CD4-positive, alpha-beta T cell (primary cell): ENCODE data around the gene GPRC5C. TPM values are rescaled to one million over a fixed set of nuclear protein-coding genes. Genes with fewer than 3 reads are reported as not detected.

ENCODE experiments used
- ATAC-seq: fragments of 200-7000 bp; cut with Tn5 transposase; one replicate; pipeline ENCODE4 v1.10.0; 2022; ENCODE audit warnings: mild to moderate bottlenecking; ENCODE audit not compliant: poor library complexity
- CTCF ChIA-PET: fragments of 350-600 bp; sonication (Branson Sonifier 250); formaldehyde crosslinking; loops from one replicate; lab custom pipeline; 2021; ENCODE audit warnings: antibody characterized with exemption, inconsistent platforms; lab: Charles Lee
- POLR2A ChIA-PET: fragments of 350-600 bp; sonication (Branson Sonifier 250); formaldehyde crosslinking; loops from one replicate; lab custom pipeline; 2021; ENCODE audit warnings: antibody characterized with exemption, inconsistent platforms; lab: Charles Lee
- DNase-seq, 14 experiments: peaks; one replicate each; pipeline ENCODE4 v3.0.0-alpha.2; 2013 to 2020; ENCODE audit warnings: mixed read lengths in 2 of 14
- H3K27ac ChIP-seq, 2 donors: one replicate each; pipeline versions ENCODE4 v1.5.1 to v1.7.0; 2013; ENCODE audit warnings: low read length in 2 of 2, low read depth in 1 of 2, mild to moderate bottlenecking in 1 of 2
- H3K27me3 ChIP-seq, 2 experiments: 1 replicate in 1 of 2; 2 replicates in 1 of 2; pipeline versions ENCODE4 v1.6.1 to v1.7.0; 2013; ENCODE audit warnings: low read length in 2 of 2, control low read depth in 1 of 2, mild to moderate bottlenecking in 1 of 2, moderate library complexity in 1 of 2; ENCODE audit not compliant: insufficient read depth in 2 of 2, control insufficient read depth in 1 of 2
- H3K36me3 ChIP-seq: one replicate; pipeline ENCODE4 v1.6.1; 2013; ENCODE audit warnings: low read length, control low read depth; ENCODE audit not compliant: insufficient read depth
- H3K4me1 ChIP-seq: one replicate; pipeline ENCODE4 v1.6.1; 2013; ENCODE audit warnings: low read length, control low read depth; ENCODE audit not compliant: insufficient read depth
- H3K4me3 ChIP-seq: one replicate; pipeline ENCODE4 v1.5.1; 2013; ENCODE audit warnings: mild to moderate bottlenecking, low read length, moderate library complexity
- H3K9me3 ChIP-seq, 2 experiments: 1 replicate in 1 of 2; 2 replicates in 1 of 2; pipeline versions ENCODE4 v1.6.1 to v1.7.0; 2013; ENCODE audit warnings: low read length in 2 of 2, mild to moderate bottlenecking in 2 of 2, control low read depth in 1 of 2, moderate library complexity in 1 of 2; ENCODE audit not compliant: control insufficient read depth in 1 of 2, insufficient read depth in 1 of 2
- H3K27ac Mint-ChIP-seq: one replicate; pipeline ENCODE4 v1.8.0; 2020; ENCODE audit warnings: mixed read lengths
- H3K27me3 Mint-ChIP-seq: one replicate; pipeline ENCODE4 v1.8.0; 2021; ENCODE audit warnings: mixed read lengths
- H3K36me3 Mint-ChIP-seq: one replicate; pipeline ENCODE4 v1.8.0; 2021; ENCODE audit warnings: low read depth, mixed read lengths
- H3K4me1 Mint-ChIP-seq: one replicate; pipeline ENCODE4 v1.8.0; 2021; ENCODE audit warnings: low read depth, mixed read lengths
- H3K4me3 Mint-ChIP-seq: one replicate; pipeline ENCODE4 v1.8.0; 2020; ENCODE audit warnings: mild to moderate bottlenecking, mixed read lengths
- H3K9me3 Mint-ChIP-seq: one replicate; pipeline ENCODE4 v1.8.0; 2020; ENCODE audit warnings: mixed read lengths
- intact Hi-C, 2 experiments: fragments of 100-400 bp; cut with DNase I in 1 of 2; cut with micrococcal nuclease in 1 of 2; formaldehyde crosslinking; loops; one replicate each; pipeline versions ENCODE4 v1.15.1 to v1.9.0; 2023 to 2025; cut with DNase I, micrococcal nuclease
- total RNA-seq, 174 experiments: library from RNA in 2 of 174; stranded (reverse) in 2 of 174; gene quantifications; one replicate each; pipeline ENCODE4 v1.2.3 and lab custom pipeline; 2021 to 2026
- TF ChIP-seq, protein P1 (sequence below): fragments of 200-600 bp; IDR thresholded peaks from one replicate; pipeline ENCODE4 v1.8.0; 2022; ENCODE audit warnings: antibody characterized with exemption, mild to moderate bottlenecking

GPRC5C gene
- total RNA-seq, 2 experiments from 2014 or later, result not detected

DNA sequence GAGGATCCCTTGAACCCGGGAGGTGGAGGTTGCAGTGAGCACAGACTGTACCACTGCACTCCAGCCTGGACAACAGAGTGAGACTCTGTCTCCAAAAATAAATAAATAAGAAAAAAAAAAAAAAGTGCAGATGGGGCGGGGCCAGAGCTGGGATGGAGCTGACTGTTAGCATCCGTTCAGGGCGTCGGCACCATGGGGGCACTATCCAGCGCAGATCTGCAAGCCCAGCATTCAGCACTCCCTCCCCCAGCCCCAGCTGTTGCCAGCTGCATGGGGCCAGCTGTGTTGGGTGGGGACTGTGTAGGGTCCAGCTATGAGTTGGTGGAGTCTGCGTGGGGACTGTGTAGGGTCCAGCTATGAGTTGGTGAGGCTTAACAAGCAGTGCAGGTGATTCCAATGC lies 13.3 kb downstream of the GPRC5C start:
- ChIA-PET POLR2A (interaction anchor here (1.1 kb wide), 1 partner anchor 9 kb away, joined by 3 read pairs; no protein-coding TSS in a partner anchor), CTCF (interaction anchor here (1.0 to 1.3 kb wide), 2 partner anchors 12 to 66 kb away, joined by 4 read pairs; no protein-coding TSS in a partner anchor)
- Histone ChIP-seq H3K27ac (no peak overlapping the region), H3K9me3 (peaks cover 0 to 6% of the 10 kb centered on the region in 2 experiments), H3K4me1 (peaks cover 21% of the 10 kb centered on the region), H3K27me3 (peaks cover 5% of the 10 kb centered on the region in 2 experiments), H3K36me3 (no peaks in the 10 kb centered on the region), H3K4me3 (no peak overlapping the region)
- no peak for ATAC-seq
- Mint-ChIP-seq H3K27ac (no peak overlapping the region), H3K4me1 (no peaks in the 10 kb centered on the region), H3K27me3 (peaks cover 8% of the 10 kb centered on the region), H3K36me3 (no peaks in the 10 kb centered on the region), H3K4me3 (no peak overlapping the region), H3K9me3 (no peaks in the 10 kb centered on the region)
- TF ChIP-seq, protein P1, sequence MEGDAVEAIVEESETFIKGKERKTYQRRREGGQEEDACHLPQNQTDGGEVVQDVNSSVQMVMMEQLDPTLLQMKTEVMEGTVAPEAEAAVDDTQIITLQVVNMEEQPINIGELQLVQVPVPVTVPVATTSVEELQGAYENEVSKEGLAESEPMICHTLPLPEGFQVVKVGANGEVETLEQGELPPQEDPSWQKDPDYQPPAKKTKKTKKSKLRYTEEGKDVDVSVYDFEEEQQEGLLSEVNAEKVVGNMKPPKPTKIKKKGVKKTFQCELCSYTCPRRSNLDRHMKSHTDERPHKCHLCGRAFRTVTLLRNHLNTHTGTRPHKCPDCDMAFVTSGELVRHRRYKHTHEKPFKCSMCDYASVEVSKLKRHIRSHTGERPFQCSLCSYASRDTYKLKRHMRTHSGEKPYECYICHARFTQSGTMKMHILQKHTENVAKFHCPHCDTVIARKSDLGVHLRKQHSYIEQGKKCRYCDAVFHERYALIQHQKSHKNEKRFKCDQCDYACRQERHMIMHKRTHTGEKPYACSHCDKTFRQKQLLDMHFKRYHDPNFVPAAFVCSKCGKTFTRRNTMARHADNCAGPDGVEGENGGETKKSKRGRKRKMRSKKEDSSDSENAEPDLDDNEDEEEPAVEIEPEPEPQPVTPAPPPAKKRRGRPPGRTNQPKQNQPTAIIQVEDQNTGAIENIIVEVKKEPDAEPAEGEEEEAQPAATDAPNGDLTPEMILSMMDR, result no peak
- intact Hi-C loops, result no loop called here
- no peak for DNase-seq

DNA sequence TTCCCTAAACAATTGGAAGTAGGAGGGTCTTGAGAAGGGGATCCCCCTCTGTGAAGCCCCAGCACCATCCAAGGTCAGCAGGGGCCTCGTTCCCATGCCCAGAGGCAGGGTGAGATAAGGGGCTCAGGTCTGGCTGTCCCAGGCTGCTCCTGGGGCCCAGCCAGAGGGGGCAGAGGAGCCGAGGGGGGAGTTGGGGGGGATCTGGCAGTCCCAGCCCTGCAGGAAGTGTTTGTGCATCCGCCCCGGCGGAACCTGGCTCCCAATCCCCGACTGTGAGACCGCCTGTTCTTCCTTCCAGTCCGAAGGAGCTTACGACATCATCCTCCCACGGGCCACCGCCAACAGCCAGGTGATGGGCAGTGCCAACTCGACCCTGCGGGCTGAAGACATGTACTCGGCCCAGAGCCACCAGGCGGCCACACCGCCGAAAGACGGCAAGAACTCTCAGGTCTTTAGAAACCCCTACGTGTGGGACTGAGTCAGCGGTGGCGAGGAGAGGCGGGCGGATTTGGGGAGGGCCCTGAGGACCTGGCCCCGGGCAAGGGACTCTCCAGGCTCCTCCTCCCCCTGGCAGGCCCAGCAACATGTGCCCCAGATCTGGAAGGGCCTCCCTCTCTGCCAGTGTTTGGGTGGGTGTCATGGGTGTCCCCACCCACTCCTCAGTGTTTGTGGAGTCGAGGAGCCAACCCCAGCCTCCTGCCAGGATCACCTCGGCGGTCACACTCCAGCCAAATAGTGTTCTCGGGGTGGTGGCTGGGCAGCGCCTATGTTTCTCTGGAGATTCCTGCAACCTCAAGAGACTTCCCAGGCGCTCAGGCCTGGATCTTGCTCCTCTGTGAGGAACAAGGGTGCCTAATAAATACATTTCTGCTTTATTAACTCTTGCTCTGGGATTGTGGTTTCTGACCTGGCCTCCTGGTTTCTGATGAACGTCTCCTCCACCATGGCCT lies 14.9 kb downstream of the GPRC5C start:
- DNase-seq, result peak in 2 of 14 experiments; percentile 60 to 65
- H3K4me3 Mint-ChIP-seq, result no peak overlapping the region
- no peak for ATAC-seq

DNA sequence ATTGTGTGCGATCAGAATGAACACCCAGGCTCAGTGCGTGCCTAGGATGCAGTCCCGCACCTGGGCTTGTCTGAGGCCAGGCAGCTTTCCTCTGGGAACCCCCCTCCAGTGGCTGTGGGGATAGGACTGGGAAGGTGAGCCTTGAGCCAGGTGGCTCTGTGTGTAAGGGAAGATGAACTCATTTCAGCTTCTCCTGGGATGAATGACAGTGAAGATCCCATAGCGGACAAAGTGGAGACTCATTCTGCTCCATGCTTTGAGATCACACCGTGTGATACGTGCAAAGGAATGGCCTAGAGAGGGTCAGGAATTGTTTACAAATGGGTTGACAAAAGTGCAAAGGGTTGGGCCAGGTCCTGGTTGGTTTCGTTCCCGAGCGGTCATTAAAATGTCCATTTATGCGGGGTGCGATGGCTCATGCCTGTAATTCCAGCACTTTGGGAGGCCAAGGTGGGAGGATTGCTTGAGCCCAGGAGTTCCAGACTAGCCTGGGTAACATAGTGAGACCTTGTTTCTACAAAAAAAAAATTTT lies 15.8 kb downstream of the GPRC5C start:
- Mint-ChIP-seq H3K27ac (no peak overlapping the region), H3K36me3 (no peaks in the 10 kb centered on the region), H3K4me3 (no peak overlapping the region), H3K27me3 (peaks cover 10% of the 10 kb centered on the region), H3K4me1 (peaks cover 5% of the 10 kb centered on the region), H3K9me3 (no peaks in the 10 kb centered on the region)
- Histone ChIP-seq H3K27me3 (peaks cover under 1 to 5% of the 10 kb centered on the region in 2 experiments), H3K36me3 (no peaks in the 10 kb centered on the region), H3K4me3 (no peak overlapping the region), H3K9me3 (no peaks in the 10 kb centered on the region), H3K4me1 (peaks cover 25% of the 10 kb centered on the region), H3K27ac (no peak overlapping the region)
- intact Hi-C loops, result no loop called here
- ChIA-PET CTCF (interaction anchor here (0.7 kb wide), 1 partner anchor 10 kb away, joined by 4 read pairs; no protein-coding TSS in a partner anchor), POLR2A (no interaction called here)
- DNase-seq (no peak), ATAC-seq (no peak)
- TF ChIP-seq, protein P1, result no peak

More for the DNA sequence above, 14.9 kb downstream of the GPRC5C start:
- H3K9me3 Mint-ChIP-seq, result no peaks in the 10 kb centered on the region
- no peak overlapping the region for H3K4me3 ChIP-seq
- H3K27ac Mint-ChIP-seq, result no peak overlapping the region
- peaks cover 5% of the 10 kb centered on the region in 2 experiments for H3K27me3 ChIP-seq
- H3K27me3 Mint-ChIP-seq, result peaks cover 4% of the 10 kb centered on the region
- no peaks in the 10 kb centered on the region for H3K36me3 Mint-ChIP-seq
- H3K27ac ChIP-seq, result no peak overlapping the region
- POLR2A ChIA-PET, result no interaction called here
- intact Hi-C loops, result no loop called here
- CTCF ChIA-PET, result no interaction called here
- no peaks in the 10 kb centered on the region for H3K4me1 Mint-ChIP-seq
- TF ChIP-seq, protein P1, result no peak
- no peaks in the 10 kb centered on the region for H3K9me3 ChIP-seq
- H3K4me1 ChIP-seq, result peaks cover 22% of the 10 kb centered on the region
- H3K36me3 ChIP-seq, result no peaks in the 10 kb centered on the region
